ENCODE results near the gene TROAP. TPM values are rescaled to one million over a fixed set of nuclear protein-coding genes. Genes with fewer than 3 reads are reported as not detected.
A peak's percentile ranks its signal among the peaks of the same experiment; 100 is the strongest.

TROAP gene
- total and polyA plus RNA-seq, 9 of the 15 experiments (the other 6 are each of a cell fraction or from before 2014, with no cell fraction given): 46.4 to 171 (median 59.8) TPM

GRCh38 chr12:49273726-49274395 lies 49.2 kb upstream of the TROAP start (continued):
- TF ChIP-seq E4F1 (CRISPR knock-in tag; IDR thresholded peaks at IDR 0.05; ENCODE audit: borderline replicate concordance): peak; percentile 39; the same call in 1 of the 2 replicates
- no peak for TF ChIP-seq PRDM10 (IDR thresholded peaks at IDR 0.05; ENCODE audit: partially characterized antibody)
- 0 out of 2 replicates have a peak, but pooled peaks have one; percentile 7 for TF ChIP-seq XRCC5 (IDR thresholded peaks at IDR 0.05; ENCODE audit: low read depth, low read length)
- peak; percentile 93 for TF ChIP-seq RBM22 (IDR thresholded peaks at IDR 0.05; ENCODE audit: low read depth, low read length, poor library complexity, severe bottlenecking)
- TF ChIP-seq HMBOX1 (IDR thresholded peaks at IDR 0.05): no peak
- peak; percentile 53; the same call in 1 of the 2 replicates for TF ChIP-seq ZNF444 (CRISPR knock-in tag; IDR thresholded peaks at IDR 0.05)
- no peak for TF ChIP-seq ZNF217 (CRISPR knock-in tag; IDR thresholded peaks at IDR 0.05)
- TF ChIP-seq ZNF140 (CRISPR knock-in tag; IDR thresholded peaks at IDR 0.05): no peak
- TF ChIP-seq CCNT2 (IDR thresholded peaks at IDR 0.05; ENCODE audit: borderline replicate concordance, extremely low read depth, insufficient read length, low read depth, low read length): peak; percentile 24
- TF ChIP-seq TRIM28 (IDR thresholded peaks at IDR 0.05): no peak
- TF ChIP-seq ZNF449 (CRISPR knock-in tag; IDR thresholded peaks at IDR 0.05): no peak
- TF ChIP-seq BRD4 (IDR thresholded peaks at IDR 0.05): no peak
- TF ChIP-seq FIP1L1 (IDR thresholded peaks at IDR 0.05; ENCODE audit: low read depth, low read length, poor library complexity, severe bottlenecking): peak; percentile 57
- TF ChIP-seq SUPT5H (IDR thresholded peaks at IDR 0.05): peak; percentile 76
- no peak for TF ChIP-seq EHMT2 (IDR thresholded peaks at IDR 0.05)
- TF ChIP-seq NFRKB (IDR thresholded peaks at IDR 0.05; ENCODE audit: low read depth): no peak
- no peak for TF ChIP-seq NCOA6 (IDR thresholded peaks at IDR 0.05)
- no peak for TF ChIP-seq CEBPB (tag; IDR thresholded peaks at IDR 0.05)
- TF ChIP-seq, protein P1, sequence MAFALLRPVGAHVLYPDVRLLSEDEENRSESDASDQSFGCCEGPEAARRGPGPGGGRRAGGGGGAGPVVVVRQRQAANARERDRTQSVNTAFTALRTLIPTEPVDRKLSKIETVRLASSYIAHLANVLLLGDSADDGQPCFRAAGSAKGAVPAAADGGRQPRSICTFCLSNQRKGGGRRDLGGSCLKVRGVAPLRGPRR (CRISPR knock-in tag; IDR thresholded peaks at IDR 0.05): no peak
- no peak for TF ChIP-seq TEAD1 (CRISPR knock-in tag; IDR thresholded peaks at IDR 0.05)

Measured in K562 (cell line).